ENCODE results near the gene CAMK2B.

- TF ChIP-seq CTCF (IDR thresholded peaks at IDR 0.05) (no peak), POLR2A (IDR thresholded peaks at IDR 0.05) (no peak)
Observed at GRCh38 chr7:44293561-44294324, 31.7 kb downstream of the CAMK2B start.

Data from esophagus squamous epithelium (tissue), 4 donors.